K562 (cell line): ENCODE data around the gene RNASEH2A. TPM values are rescaled to one million over a fixed set of nuclear protein-coding genes. Genes with fewer than 3 reads are reported as not detected.
A peak's percentile ranks its signal among the peaks of the same experiment; 100 is the strongest.

ENCODE experiments used
- CBFA2T3 ChIP-seq: fragments of 450-650 bp; IDR thresholded peaks from 2 replicates; pipeline ENCODE4 v1.6.1; 2017
- CBX3 ChIP-seq, 2 experiments: IDR thresholded peaks; 1 replicate in 1 of 2; 2 replicates in 1 of 2; pipeline ENCODE4 v1.6.1; 2012; ENCODE audit warnings: inconsistent platforms in 2 of 2, low read length in 2 of 2, borderline replicate concordance in 1 of 2, control low read depth in 1 of 2
- CREM ChIP-seq: IDR thresholded peaks from 2 replicates; pipeline ENCODE4 v1.6.1; 2014; ENCODE audit warnings: antibody characterized with exemption, low read depth
- E4F1 ChIP-seq: fragments of 250-450 bp; sonication (Bioruptor Pico); IDR thresholded peaks from 2 replicates; pipeline ENCODE4 v1.5.0; 2021; ENCODE audit warnings: mild to moderate bottlenecking, borderline replicate concordance
- IRF9 ChIP-seq: fragments of 450-650 bp; IDR thresholded peaks from 2 replicates; pipeline ENCODE4 v1.6.1; 2016; ENCODE audit warnings: missing biosample characterization, missing genetic modification characterization
- KLF13 ChIP-seq: fragments of 450-650 bp; IDR thresholded peaks from 2 replicates; pipeline ENCODE4 v1.6.1; 2016; ENCODE audit warnings: missing genetic modification characterization, low read depth, mild to moderate bottlenecking, missing compliant biosample characterization, moderate library complexity, borderline replicate concordance
- NELFE ChIP-seq: IDR thresholded peaks from 2 replicates; pipeline ENCODE4 v1.6.1; 2011; ENCODE audit warnings: mild to moderate bottlenecking; ENCODE audit not compliant: insufficient read depth, insufficient read length
- NFXL1 ChIP-seq: fragments of 450-650 bp; formaldehyde crosslinking; IDR thresholded peaks from 2 replicates; pipeline ENCODE4 v1.4.0; 2021; ENCODE audit warnings: mild to moderate bottlenecking
- NR3C1 ChIP-seq: sonication (generic); formaldehyde crosslinking; IDR thresholded peaks from 2 replicates; pipeline ENCODE4 v1.8.1; 2022; ENCODE audit warnings: missing genetic modification reagents
- PHB2 ChIP-seq: fragments of 450-650 bp; IDR thresholded peaks from 2 replicates; pipeline ENCODE4 v1.6.1; 2017; ENCODE audit warnings: low read depth
- POLR2G ChIP-seq: fragments of 200-400 bp; formaldehyde crosslinking; IDR thresholded peaks from 2 replicates; pipeline ENCODE4 v1.6.1; 2017; ENCODE audit warnings: low read depth, mild to moderate bottlenecking, antibody characterized with exemption, low read length, moderate library complexity
- SRSF1 ChIP-seq: fragments of 200-400 bp; formaldehyde crosslinking; IDR thresholded peaks from 2 replicates; pipeline ENCODE4 v1.6.1; 2017; ENCODE audit warnings: mild to moderate bottlenecking, low read depth, low read length, moderate library complexity
- TEAD1 ChIP-seq, 2 experiments: fragments of 450-650 bp in 1 of 2; sonication (generic) in 1 of 2; formaldehyde crosslinking; IDR thresholded peaks; 2 replicates each; pipeline versions ENCODE4 v1.4.0 to v1.8.0; 2020 to 2022; ENCODE audit warnings: mild to moderate bottlenecking in 2 of 2, missing genetic modification reagents in 1 of 2
- ZNF143 ChIP-seq: sonication (generic); formaldehyde crosslinking; IDR thresholded peaks from 2 replicates; pipeline ENCODE4 v1.9.0; 2022; ENCODE audit warnings: mild to moderate bottlenecking, missing genetic modification reagents
- ZNF263 ChIP-seq: sonication (generic); formaldehyde crosslinking; IDR thresholded peaks from 2 replicates; pipeline ENCODE4 v1.8.0; 2022; ENCODE audit warnings: mild to moderate bottlenecking, missing genetic modification reagents, borderline replicate concordance
- ZNF318 ChIP-seq, 2 experiments: fragments of 450-650 bp; IDR thresholded peaks; 2 replicates each; pipeline ENCODE4 v1.6.1; 2016; ENCODE audit warnings: mild to moderate bottlenecking in 2 of 2, borderline replicate concordance in 1 of 2, low read depth in 1 of 2, moderate library complexity in 1 of 2
- ZNF764 ChIP-seq: fragments of 250-450 bp; sonication (Bioruptor Pico); IDR thresholded peaks from 2 replicates; pipeline ENCODE4 v1.4.0; 2020; ENCODE audit warnings: low read depth, mild to moderate bottlenecking, moderate library complexity
- polyA plus RNA-seq, 8 experiments: library from polyadenylated mRNA; depleted of rRNA in 4 of 8; stranded (reverse) in 5 of 8; unstranded in 3 of 8; fragments of >200 nt; fragmentation: Nextera tagmentation in 2 of 8; fragmentation: Illumina TruSeq in 1 of 8; extraction: Ambion mirVana in 2 of 8; extraction: Trizol in 1 of 8; gene quantifications; 2 replicates each; pipeline versions ENCODE4 v1.2.1 to v1.2.3, GENCODE V29; 2011 to 2014; ENCODE audit warnings: inconsistent platforms in 1 of 8, missing spikeins in 1 of 8
- total RNA-seq, 7 experiments: library from RNA; depleted of rRNA in 6 of 7; stranded (reverse); fragments of >200 nt in 6 of 7; fragmentation: Illumina TruSeq in 2 of 7; extraction: Trizol in 2 of 7; gene quantifications; 2 replicates each; pipeline versions ENCODE4 v1.2.1 to v1.2.3, GENCODE V29; 2011 to 2021; ENCODE audit warnings: low replicate concordance in 1 of 7

The RNASEH2A gene
- total and polyA plus RNA-seq, 9 of the 15 experiments (the other 6 are each of a cell fraction or from before 2014, with no cell fraction given): 22.3 to 78.0 (median 61.7) TPM

GRCh38 chr19:12784871-12785430 is 21.4 kb upstream of the RNASEH2A start (continued):
- TF ChIP-seq ZNF318 (IDR thresholded peaks at IDR 0.05; ENCODE audit: borderline replicate concordance in 1 of 2, low read depth in 1 of 2): no peak
- TF ChIP-seq E4F1 (CRISPR knock-in tag): no peak
- no peak for TF ChIP-seq CREM
- TF ChIP-seq NELFE: no peak
- TF ChIP-seq CBFA2T3: no peak
- TF ChIP-seq KLF13: no peak
- TF ChIP-seq IRF9 (tag): no peak; the same call in 1 of the 2 replicates
- TF ChIP-seq NR3C1 (CRISPR knock-in tag): no peak
- TF ChIP-seq POLR2G: no peak
- TF ChIP-seq ZNF143 (CRISPR knock-in tag): peak; percentile 42; the same call in 1 of the 2 replicates
- TF ChIP-seq ZNF263 (CRISPR knock-in tag): no peak
- TF ChIP-seq NFXL1 (CRISPR knock-in tag): no peak
- TF ChIP-seq SRSF1: no peak
- TF ChIP-seq CBX3 (IDR thresholded peaks at IDR 0.05; ENCODE audit: borderline replicate concordance in 1 of 2, low read length in 2 of 2): no peak
- 0 out of 2 replicates have a peak, but pooled peaks have one; percentile 8 for TF ChIP-seq PHB2
- peak in 1 of 2 experiments; percentile 6; a peak in 1 of 4 replicates for TF ChIP-seq TEAD1 (CRISPR knock-in tag; IDR thresholded peaks at IDR 0.05)
- no peak for TF ChIP-seq ZNF764 (CRISPR knock-in tag)
